Lung (tissue), 12 donors: ENCODE measurements around the gene MAP3K13. TPM values are rescaled to one million over a fixed set of nuclear protein-coding genes. Genes with fewer than 3 reads are reported as not detected.
"Not testable (repeated sequence)": the region's sequence is repeated elsewhere in the genome, so short reads cannot be mapped to it uniquely, and the experiment has no call there.

Experiments used
- ATAC-seq: fragments of 200-7000 bp; cut with Tn5 transposase; one replicate; pipeline ENCODE4 v1.9.1; 2020; ENCODE audit warnings: moderate number of reproducible peaks; ENCODE audit not compliant: insufficient read depth, low FRiP score
- DNase-seq, 3 donors: peaks; one replicate each; pipeline ENCODE4 v3.0.0-alpha.2; 2013 to 2017
- H3K27ac ChIP-seq, 2 donors: one replicate each; pipeline ENCODE4 v1.5.1; 2013; ENCODE audit warnings: mild to moderate bottlenecking in 2 of 2, moderate library complexity in 2 of 2, control low read depth in 1 of 2, inconsistent platforms in 1 of 2, low read depth in 1 of 2, low read length in 1 of 2
- H3K27me3 ChIP-seq, 3 donors: one replicate each; pipeline ENCODE4 v1.5.1; 2013; ENCODE audit warnings: low read length in 2 of 3; ENCODE audit not compliant: control insufficient read depth in 3 of 3, insufficient read depth in 3 of 3
- H3K36me3 ChIP-seq, 4 donors: one replicate each; pipeline ENCODE4 v1.5.1; 2013; ENCODE audit warnings: low read length in 4 of 4, mild to moderate bottlenecking in 1 of 4, moderate library complexity in 1 of 4; ENCODE audit not compliant: control insufficient read depth in 4 of 4, insufficient read depth in 4 of 4
- H3K4me1 ChIP-seq, 5 donors: one replicate each; pipeline ENCODE4 v1.5.1; 2013; ENCODE audit warnings: low read length in 5 of 5, mild to moderate bottlenecking in 2 of 5, moderate library complexity in 1 of 5; ENCODE audit not compliant: control insufficient read depth in 5 of 5, insufficient read depth in 5 of 5
- H3K4me3 ChIP-seq: one replicate; pipeline ENCODE4 v1.5.1; 2013; ENCODE audit warnings: mild to moderate bottlenecking, control low read depth, moderate library complexity
- H3K9ac ChIP-seq, 2 donors: one replicate each; pipeline ENCODE4 v1.5.1; 2013; ENCODE audit warnings: low read length in 2 of 2, control low read depth in 1 of 2; ENCODE audit not compliant: insufficient read depth in 1 of 2
- H3K9me3 ChIP-seq, 4 donors: one replicate each; pipeline ENCODE4 v1.5.1; 2013; ENCODE audit warnings: low read length in 3 of 4, mild to moderate bottlenecking in 1 of 4, moderate library complexity in 1 of 4; ENCODE audit not compliant: control insufficient read depth in 4 of 4, insufficient read depth in 3 of 4
- WGBS, 2 donors: extraction: QIAGEN DNeasy Blood & Tissue Kit; methylation state at CpG; one replicate each; pipeline ENCODE4 v1.1.7; 2013; 5-methylcytosine and 5-hydroxymethylcytosine counted together
- polyA plus RNA-seq, 2 donors: library from polyadenylated mRNA; stranded (reverse); fragments of 200-250 nt; gene quantifications; one replicate each; pipeline ENCODE4 v1.2.1, GENCODE V29; 2013
- total RNA-seq, 2 donors: library from RNA; depleted of rRNA in 1 of 2; stranded (reverse); fragments of >200 nt in 1 of 2; gene quantifications; one replicate each; pipeline ENCODE4 v1.2.1, GENCODE V29; 2014 to 2021
- TF ChIP-seq, protein P1 (sequence below): IDR thresholded peaks from 2 replicates; pipeline ENCODE4 v1.5.1; 2012; ENCODE audit warnings: mild to moderate bottlenecking; ENCODE audit errors: control extremely low read depth, extremely low read depth
- donor health status: control.
- donor health status: control.
- donor health status: Bipolar disorder and iron deficiency.
- donor health status: healthy.
- donor health status: DM: yes; HTN: yes; CAD: no.

The MAP3K13 gene
- total and polyA plus RNA-seq, 4 donors = 20.7 to 74.8 (median 29.3) TPM

DNA sequence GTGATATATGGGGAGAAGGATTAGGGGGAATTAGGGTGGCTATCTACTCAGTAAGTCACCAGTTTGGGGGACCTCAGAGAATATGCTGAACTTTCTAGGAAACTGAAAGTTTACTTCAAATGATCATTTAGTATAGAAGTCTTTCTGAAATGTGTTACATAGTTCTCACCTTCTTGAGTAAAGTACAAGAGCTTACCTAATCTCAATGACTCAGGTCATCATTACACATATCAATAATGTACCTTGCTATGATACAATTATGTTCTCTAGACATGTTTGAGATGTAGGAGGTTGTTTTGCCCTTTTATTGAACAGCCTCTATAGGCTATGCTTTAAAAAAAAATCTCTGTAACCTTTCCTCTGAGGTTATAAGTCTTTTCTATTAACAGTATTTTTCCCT, 85.2 kb downstream of the MAP3K13 start:
- Histone ChIP-seq H3K27ac (no peak overlapping the region), H3K4me1 (no peaks in the 10 kb centered on the region), H3K4me3 (no peak overlapping the region), H3K9ac (no peak overlapping the region), H3K9me3 (no peaks in the 10 kb centered on the region), H3K36me3 (peaks cover 0 to 8% (median 2%) of the 10 kb centered on the region in 4 donors), H3K27me3 (no peaks in the 10 kb centered on the region)
- DNase-seq (no peak), ATAC-seq (no peak)
- TF ChIP-seq, protein P1, sequence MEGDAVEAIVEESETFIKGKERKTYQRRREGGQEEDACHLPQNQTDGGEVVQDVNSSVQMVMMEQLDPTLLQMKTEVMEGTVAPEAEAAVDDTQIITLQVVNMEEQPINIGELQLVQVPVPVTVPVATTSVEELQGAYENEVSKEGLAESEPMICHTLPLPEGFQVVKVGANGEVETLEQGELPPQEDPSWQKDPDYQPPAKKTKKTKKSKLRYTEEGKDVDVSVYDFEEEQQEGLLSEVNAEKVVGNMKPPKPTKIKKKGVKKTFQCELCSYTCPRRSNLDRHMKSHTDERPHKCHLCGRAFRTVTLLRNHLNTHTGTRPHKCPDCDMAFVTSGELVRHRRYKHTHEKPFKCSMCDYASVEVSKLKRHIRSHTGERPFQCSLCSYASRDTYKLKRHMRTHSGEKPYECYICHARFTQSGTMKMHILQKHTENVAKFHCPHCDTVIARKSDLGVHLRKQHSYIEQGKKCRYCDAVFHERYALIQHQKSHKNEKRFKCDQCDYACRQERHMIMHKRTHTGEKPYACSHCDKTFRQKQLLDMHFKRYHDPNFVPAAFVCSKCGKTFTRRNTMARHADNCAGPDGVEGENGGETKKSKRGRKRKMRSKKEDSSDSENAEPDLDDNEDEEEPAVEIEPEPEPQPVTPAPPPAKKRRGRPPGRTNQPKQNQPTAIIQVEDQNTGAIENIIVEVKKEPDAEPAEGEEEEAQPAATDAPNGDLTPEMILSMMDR = no peak

DNA sequence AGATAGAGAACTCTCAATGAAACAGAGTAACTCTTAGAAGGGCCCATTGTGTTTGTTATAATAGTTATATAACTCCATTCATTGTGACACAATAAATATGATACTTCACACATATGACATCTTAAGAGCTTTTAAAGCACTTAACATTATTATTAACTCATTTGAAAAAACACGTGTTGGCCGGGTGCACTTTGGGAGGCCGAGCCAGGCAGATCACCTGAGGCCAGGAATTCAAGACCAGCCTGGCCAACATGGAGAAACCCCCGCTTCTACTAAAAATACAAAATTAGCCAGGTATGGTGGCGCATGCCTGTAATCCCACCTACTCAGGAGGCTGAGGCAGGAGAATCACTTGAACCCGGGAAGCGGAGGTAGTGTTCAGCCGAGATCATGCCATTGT, 88.5 kb downstream of the MAP3K13 start:
- not testable (repeated sequence) for H3K9ac ChIP-seq, H3K9me3 ChIP-seq, H3K4me1 ChIP-seq, DNase-seq, H3K27ac ChIP-seq, H3K27me3 ChIP-seq, H3K36me3 ChIP-seq, ATAC-seq, H3K4me3 ChIP-seq
- 83 to 94% methylated on average over 8 of the region's 8 CpGs for WGBS, 2 donors

DNA sequence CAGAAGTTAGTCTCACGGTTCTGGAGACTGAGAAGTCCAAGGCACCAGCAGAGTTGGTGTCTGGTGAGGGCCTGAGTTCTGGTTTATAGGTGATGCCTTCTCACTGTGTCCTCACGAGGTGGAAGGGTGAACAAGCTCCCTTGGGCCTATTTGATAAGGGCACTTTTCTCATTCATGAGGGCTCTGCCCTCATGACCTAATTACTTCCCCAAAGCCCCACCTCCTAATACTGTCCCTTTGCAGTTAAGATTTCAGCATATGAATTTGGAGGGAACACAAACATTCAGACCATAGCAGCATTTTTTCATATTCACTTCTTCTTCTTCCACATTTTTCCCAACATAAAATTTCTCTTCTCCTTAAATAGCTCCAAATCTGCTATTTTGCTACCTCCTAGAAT, 94.4 kb downstream of the MAP3K13 start:
- 77 to 92% methylated on average over 2 of the region's 2 CpGs for WGBS, 2 donors

DNA sequence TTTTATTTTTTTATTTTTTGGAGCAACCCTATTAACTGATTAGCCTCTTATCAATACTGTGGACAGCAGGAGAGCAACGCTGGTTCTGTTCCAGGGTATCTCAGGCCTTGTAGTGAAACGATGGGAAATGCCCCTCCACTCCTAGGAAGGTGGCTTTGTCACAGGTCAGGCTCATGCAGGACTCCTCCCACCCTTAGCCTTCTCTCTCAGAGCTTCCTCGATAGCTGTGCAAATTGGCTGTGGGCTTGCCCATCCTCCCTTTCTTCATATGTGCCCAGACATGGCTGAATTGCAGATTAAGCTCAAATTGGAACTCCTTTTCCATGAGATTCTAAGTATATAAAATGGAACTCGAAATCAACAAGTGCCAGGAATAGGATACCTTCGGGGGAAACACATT, 97.4 kb downstream of the MAP3K13 start:
- 84 to 85% methylated on average over 5 of the region's 5 CpGs for WGBS, 2 donors
- TF ChIP-seq, protein P1 = no peak

More for the DNA sequence above, 94.4 kb downstream of the MAP3K13 start:
- H3K4me3 ChIP-seq = no peak overlapping the region
- H3K4me1 ChIP-seq = no peaks in the 10 kb centered on the region
- no peak overlapping the region for H3K9ac ChIP-seq
- no peaks in the 10 kb centered on the region for H3K27me3 ChIP-seq
- H3K36me3 ChIP-seq = peaks cover 0 to 6% (median 3%) of the 10 kb centered on the region in 4 donors
- ATAC-seq = no peak
- no peak overlapping the region for H3K27ac ChIP-seq
- no peak for DNase-seq
- no peaks in the 10 kb centered on the region for H3K9me3 ChIP-seq
- TF ChIP-seq, protein P1 = no peak

More for the DNA sequence above, 97.4 kb downstream of the MAP3K13 start:
- Histone ChIP-seq H3K27me3 (no peaks in the 10 kb centered on the region), H3K4me1 (no peaks in the 10 kb centered on the region), H3K9ac (no peak overlapping the region), H3K36me3 (peaks cover 0 to 5% (median 3%) of the 10 kb centered on the region in 4 donors), H3K27ac (no peak overlapping the region), H3K9me3 (no peaks in the 10 kb centered on the region), H3K4me3 (no peak overlapping the region)
- DNase-seq = no peak
- no peak for ATAC-seq
